GM23338 (cell line): ENCODE results near the gene PRTFDC1. TPM values are rescaled to one million over a fixed set of nuclear protein-coding genes. Genes with fewer than 3 reads are reported as not detected.

Experiments
- ATAC-seq: fragments of 200-7000 bp; cut with Tn5 transposase; 3 replicates; pipeline ENCODE4 v1.9.1; 2020
- DNase-seq: peaks from one replicate; pipeline ENCODE4 v3.0.0-alpha.2; 2015; ENCODE audit warnings: low spot score
- H2AFZ ChIP-seq: fragments of 200-600 bp; sonication (generic); 2 replicates; pipeline ENCODE4 v1.8.0; 2016; ENCODE audit warnings: antibody characterized with exemption, mild to moderate bottlenecking, moderate library complexity
- H3F3A ChIP-seq: fragments of 200-600 bp; sonication (generic); replicated peaks from 2 replicates; pipeline ENCODE4 v1.8.0; 2017; ENCODE audit warnings: antibody characterized with exemption, mixed run types, low read depth
- H3K27ac ChIP-seq: fragments of 200-600 bp; sonication (generic); 2 replicates; pipeline ENCODE4 v1.6.1; 2016; ENCODE audit warnings: low read depth
- H3K27me3 ChIP-seq: fragments of 200-600 bp; sonication (generic); 2 replicates; pipeline ENCODE4 v1.8.0; 2016; ENCODE audit warnings: mild to moderate bottlenecking, mixed run types, moderate library complexity; ENCODE audit not compliant: insufficient read depth
- H3K36me3 ChIP-seq: fragments of 200-600 bp; sonication (generic); 2 replicates; pipeline ENCODE4 v1.8.0; 2016; ENCODE audit warnings: mild to moderate bottlenecking; ENCODE audit not compliant: insufficient read depth
- H3K4me1 ChIP-seq: fragments of 200-600 bp; sonication (generic); 2 replicates; pipeline ENCODE4 v1.8.0; 2016; ENCODE audit warnings: mild to moderate bottlenecking, moderate library complexity; ENCODE audit not compliant: insufficient read depth
- H3K4me2 ChIP-seq: fragments of 200-600 bp; sonication (generic); 2 replicates; pipeline ENCODE4 v1.7.1; 2017; ENCODE audit warnings: mixed run types
- H3K4me3 ChIP-seq: fragments of 200-600 bp; sonication (generic); 2 replicates; pipeline ENCODE4 v1.6.1; 2016; ENCODE audit warnings: mixed run types
- H3K79me2 ChIP-seq: fragments of 200-600 bp; sonication (generic); replicated peaks from 2 replicates; pipeline ENCODE4 v1.8.0; 2017; ENCODE audit warnings: mild to moderate bottlenecking; ENCODE audit not compliant: insufficient read depth
- H3K9me2 ChIP-seq: fragments of 200-600 bp; sonication (generic); 2 replicates; pipeline ENCODE4 v1.8.0; 2017; ENCODE audit not compliant: insufficient read depth
- H4K20me1 ChIP-seq: fragments of 200-600 bp; sonication (generic); replicated peaks from 2 replicates; pipeline ENCODE4 v1.8.0; 2017; ENCODE audit warnings: mild to moderate bottlenecking; ENCODE audit not compliant: insufficient read depth
- H3K27ac Mint-ChIP-seq: 2 replicates; pipeline ENCODE4 v1.8.0; 2020; ENCODE audit warnings: inconsistent platforms, mild to moderate bottlenecking, moderate library complexity, mixed read lengths
- H3K27me3 Mint-ChIP-seq: 3 replicates; pipeline ENCODE4 v1.8.0; 2022; ENCODE audit warnings: low read depth, mild to moderate bottlenecking, moderate library complexity, mixed read lengths, inconsistent platforms; ENCODE audit not compliant: insufficient read depth, poor library complexity
- H3K36me3 Mint-ChIP-seq: 3 replicates; pipeline ENCODE4 v1.8.0; 2021; ENCODE audit warnings: low read depth, mild to moderate bottlenecking, inconsistent platforms, moderate library complexity, mixed read lengths
- H3K4me1 Mint-ChIP-seq: 3 replicates; pipeline ENCODE4 v1.8.0; 2020; ENCODE audit warnings: mild to moderate bottlenecking, inconsistent platforms, mixed read lengths
- H3K4me3 Mint-ChIP-seq: 3 replicates; pipeline ENCODE4 v1.8.0; 2021; ENCODE audit warnings: moderate library complexity, mild to moderate bottlenecking, inconsistent platforms, mixed read lengths
- H3K9me3 Mint-ChIP-seq: 3 replicates; pipeline ENCODE4 v1.8.0; 2020; ENCODE audit warnings: moderate library complexity, mild to moderate bottlenecking, inconsistent platforms, mixed read lengths
- CREB1 ChIP-seq: fragments of 250-450 bp; sonication (Bioruptor Pico); IDR thresholded peaks from 2 replicates; pipeline ENCODE4 v1.5.0; 2020; ENCODE audit warnings: low read depth, mild to moderate bottlenecking, moderate library complexity
- EZH2phosphoT487 ChIP-seq: fragments of 200-600 bp; sonication (generic); IDR thresholded peaks from one replicate; pipeline ENCODE4 v1.8.1; 2018; ENCODE audit warnings: antibody characterized with exemption; ENCODE audit not compliant: unreplicated experiment
- JUNB ChIP-seq: IDR thresholded peaks from one replicate; pipeline ENCODE4 v1.6.1; 2016; ENCODE audit warnings: antibody characterized with exemption; ENCODE audit not compliant: unreplicated experiment
- NANOG ChIP-seq: IDR thresholded peaks from 2 replicates; pipeline ENCODE4 v1.6.1; 2016; ENCODE audit warnings: antibody characterized with exemption, borderline replicate concordance
- POLR2AphosphoS5 ChIP-seq: IDR thresholded peaks from 2 replicates; pipeline ENCODE4 v1.6.1; 2016; ENCODE audit warnings: antibody characterized with exemption, low read depth
- STAT1 ChIP-seq: IDR thresholded peaks from one replicate; pipeline ENCODE4 v1.6.1; 2016; ENCODE audit warnings: antibody characterized with exemption; ENCODE audit not compliant: unreplicated experiment
- ZNF114 ChIP-seq: fragments of 250-450 bp; sonication (Bioruptor Pico); IDR thresholded peaks from 2 replicates; pipeline ENCODE4 v1.5.0; 2020; ENCODE audit warnings: mild to moderate bottlenecking, moderate library complexity
- ZNF331 ChIP-seq: fragments of 250-450 bp; sonication (Bioruptor Pico); IDR thresholded peaks from 2 replicates; pipeline ENCODE4 v1.5.0; 2020; ENCODE audit warnings: low read depth, mild to moderate bottlenecking, moderate library complexity
- polyA plus RNA-seq: library from polyadenylated mRNA; unstranded; fragments of >200 nt; fragmentation: Nextera tagmentation; extraction: Ambion mirVana; gene quantifications from 2 replicates; pipeline ENCODE4 v1.2.1, GENCODE V29; 2016
- total RNA-seq: library from RNA; depleted of rRNA; stranded (reverse); fragments of >200 nt; shearing (Covaris generic); gene quantifications from 2 replicates; pipeline ENCODE4 v1.2.3, GENCODE V29; 2014
- TF ChIP-seq, protein P1 (sequence below), 2 experiments: fragments of 200-600 bp in 1 of 2; sonication (generic) in 1 of 2; conservative IDR thresholded peaks; 2 replicates each; pipeline versions ENCODE4 v1.5.1 to v1.6.1; 2016 to 2017; ENCODE audit warnings: antibody characterized with exemption in 2 of 2, low read depth in 2 of 2, mild to moderate bottlenecking in 2 of 2, moderate library complexity in 1 of 2
- TF ChIP-seq, protein P2 (sequence below): IDR thresholded peaks from one replicate; pipeline ENCODE4 v1.6.1; 2018; ENCODE audit warnings: antibody characterized with exemption; ENCODE audit not compliant: unreplicated experiment
- TF ChIP-seq, protein P3 (sequence below): fragments of 250-450 bp; sonication (Bioruptor Pico); IDR thresholded peaks from 2 replicates; pipeline ENCODE4 v1.5.0; 2020; ENCODE audit warnings: mild to moderate bottlenecking, moderate library complexity

PRTFDC1 gene
- total and polyA plus RNA-seq, 2 experiments from 2014 or later = 7.9 to 9.1 TPM

DNA sequence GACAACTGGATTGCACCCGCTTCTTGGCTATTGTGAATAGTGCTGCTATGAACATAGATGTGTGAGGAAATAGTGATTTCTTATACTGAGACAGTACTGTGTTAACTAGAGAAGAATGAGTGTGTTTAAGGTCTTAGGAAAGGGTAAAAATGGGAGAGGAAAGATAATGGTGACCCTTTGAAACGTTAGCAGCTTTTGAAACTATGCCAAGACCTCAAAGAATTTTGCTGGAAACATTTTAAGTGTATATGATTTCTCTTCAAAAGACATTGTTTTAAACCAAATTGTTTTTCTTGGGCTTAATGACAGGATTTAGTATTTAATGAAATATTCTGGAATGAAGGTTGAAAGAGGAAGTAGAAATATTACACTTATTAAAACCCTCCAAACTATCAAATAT, 127.9 kb downstream of the PRTFDC1 start:
- no peak for ATAC-seq
- H3F3A ChIP-seq = no peaks in the 10 kb centered on the region
- H2AFZ ChIP-seq = no peak overlapping the region
- Mint-ChIP-seq H3K4me3 (no peak overlapping the region), H3K36me3 (no peaks in the 10 kb centered on the region), H3K27ac (no peak overlapping the region), H3K27me3 (no peaks in the 10 kb centered on the region), H3K9me3 (no peaks in the 10 kb centered on the region), H3K4me1 (no peaks in the 10 kb centered on the region)
- no peak overlapping the region for H3K4me3 ChIP-seq
- H3K4me2 ChIP-seq = no peak overlapping the region
- DNase-seq = no peak
- H3K4me1 ChIP-seq = no peaks in the 10 kb centered on the region
- H3K27me3 ChIP-seq = no peaks in the 10 kb centered on the region
- H3K36me3 ChIP-seq = no peaks in the 10 kb centered on the region
- H4K20me1 ChIP-seq = no peaks in the 10 kb centered on the region
- TF ChIP-seq POLR2AphosphoS5 (no peak), EZH2phosphoT487 (no peak), ZNF331 (CRISPR knock-in tag) (no peak), NANOG (no peak), JUNB (no peak)
- no peaks in the 10 kb centered on the region for H3K9me2 ChIP-seq
- no peaks in the 10 kb centered on the region for H3K79me2 ChIP-seq
- H3K27ac ChIP-seq = no peak overlapping the region

DNA sequence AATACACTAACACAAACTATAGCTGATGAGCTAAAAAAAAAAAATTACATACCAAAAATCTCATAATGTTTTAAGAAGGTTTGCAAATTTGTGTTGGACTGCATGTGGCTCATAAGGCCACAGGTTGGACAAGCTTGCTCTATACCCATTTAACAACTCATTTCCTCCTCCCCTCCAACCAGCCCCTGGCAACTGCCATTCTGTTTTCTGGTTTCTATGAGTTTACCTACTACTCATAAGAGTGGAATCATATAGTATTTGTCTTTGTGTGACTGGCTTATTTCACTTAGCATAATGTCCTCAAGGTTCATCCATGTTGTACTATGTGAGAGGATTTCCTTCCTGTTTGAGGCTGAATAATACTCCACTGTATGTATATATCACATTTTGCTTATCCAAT, 128.3 kb downstream of the PRTFDC1 start:
- no peak for DNase-seq
- H3K36me3 Mint-ChIP-seq = no peaks in the 10 kb centered on the region
- Histone ChIP-seq H3K4me3 (no peak overlapping the region), H3K27ac (no peak overlapping the region), H3K27me3 (no peaks in the 10 kb centered on the region), H3K4me2 (no peak overlapping the region), H3K79me2 (no peaks in the 10 kb centered on the region), H4K20me1 (no peaks in the 10 kb centered on the region), H3K9me2 (no peaks in the 10 kb centered on the region), H3F3A (no peaks in the 10 kb centered on the region), H3K36me3 (no peaks in the 10 kb centered on the region), H3K4me1 (no peaks in the 10 kb centered on the region), H2AFZ (no peak overlapping the region)
- no peak overlapping the region for H3K4me3 Mint-ChIP-seq
- H3K27ac Mint-ChIP-seq = no peak overlapping the region
- ATAC-seq = no peak
- no peaks in the 10 kb centered on the region for H3K9me3 Mint-ChIP-seq
- H3K4me1 Mint-ChIP-seq = no peaks in the 10 kb centered on the region
- no peaks in the 10 kb centered on the region for H3K27me3 Mint-ChIP-seq
- no peak for TF ChIP-seq ZNF331 (CRISPR knock-in tag)
- no peak for TF ChIP-seq NANOG
- TF ChIP-seq, protein P1, sequence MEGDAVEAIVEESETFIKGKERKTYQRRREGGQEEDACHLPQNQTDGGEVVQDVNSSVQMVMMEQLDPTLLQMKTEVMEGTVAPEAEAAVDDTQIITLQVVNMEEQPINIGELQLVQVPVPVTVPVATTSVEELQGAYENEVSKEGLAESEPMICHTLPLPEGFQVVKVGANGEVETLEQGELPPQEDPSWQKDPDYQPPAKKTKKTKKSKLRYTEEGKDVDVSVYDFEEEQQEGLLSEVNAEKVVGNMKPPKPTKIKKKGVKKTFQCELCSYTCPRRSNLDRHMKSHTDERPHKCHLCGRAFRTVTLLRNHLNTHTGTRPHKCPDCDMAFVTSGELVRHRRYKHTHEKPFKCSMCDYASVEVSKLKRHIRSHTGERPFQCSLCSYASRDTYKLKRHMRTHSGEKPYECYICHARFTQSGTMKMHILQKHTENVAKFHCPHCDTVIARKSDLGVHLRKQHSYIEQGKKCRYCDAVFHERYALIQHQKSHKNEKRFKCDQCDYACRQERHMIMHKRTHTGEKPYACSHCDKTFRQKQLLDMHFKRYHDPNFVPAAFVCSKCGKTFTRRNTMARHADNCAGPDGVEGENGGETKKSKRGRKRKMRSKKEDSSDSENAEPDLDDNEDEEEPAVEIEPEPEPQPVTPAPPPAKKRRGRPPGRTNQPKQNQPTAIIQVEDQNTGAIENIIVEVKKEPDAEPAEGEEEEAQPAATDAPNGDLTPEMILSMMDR (conservative IDR thresholded peaks at IDR 0.05; ENCODE audit: low read depth in 2 of 2) = no peak
- no peak for TF ChIP-seq STAT1
- TF ChIP-seq JUNB = no peak
- TF ChIP-seq, protein P2, sequence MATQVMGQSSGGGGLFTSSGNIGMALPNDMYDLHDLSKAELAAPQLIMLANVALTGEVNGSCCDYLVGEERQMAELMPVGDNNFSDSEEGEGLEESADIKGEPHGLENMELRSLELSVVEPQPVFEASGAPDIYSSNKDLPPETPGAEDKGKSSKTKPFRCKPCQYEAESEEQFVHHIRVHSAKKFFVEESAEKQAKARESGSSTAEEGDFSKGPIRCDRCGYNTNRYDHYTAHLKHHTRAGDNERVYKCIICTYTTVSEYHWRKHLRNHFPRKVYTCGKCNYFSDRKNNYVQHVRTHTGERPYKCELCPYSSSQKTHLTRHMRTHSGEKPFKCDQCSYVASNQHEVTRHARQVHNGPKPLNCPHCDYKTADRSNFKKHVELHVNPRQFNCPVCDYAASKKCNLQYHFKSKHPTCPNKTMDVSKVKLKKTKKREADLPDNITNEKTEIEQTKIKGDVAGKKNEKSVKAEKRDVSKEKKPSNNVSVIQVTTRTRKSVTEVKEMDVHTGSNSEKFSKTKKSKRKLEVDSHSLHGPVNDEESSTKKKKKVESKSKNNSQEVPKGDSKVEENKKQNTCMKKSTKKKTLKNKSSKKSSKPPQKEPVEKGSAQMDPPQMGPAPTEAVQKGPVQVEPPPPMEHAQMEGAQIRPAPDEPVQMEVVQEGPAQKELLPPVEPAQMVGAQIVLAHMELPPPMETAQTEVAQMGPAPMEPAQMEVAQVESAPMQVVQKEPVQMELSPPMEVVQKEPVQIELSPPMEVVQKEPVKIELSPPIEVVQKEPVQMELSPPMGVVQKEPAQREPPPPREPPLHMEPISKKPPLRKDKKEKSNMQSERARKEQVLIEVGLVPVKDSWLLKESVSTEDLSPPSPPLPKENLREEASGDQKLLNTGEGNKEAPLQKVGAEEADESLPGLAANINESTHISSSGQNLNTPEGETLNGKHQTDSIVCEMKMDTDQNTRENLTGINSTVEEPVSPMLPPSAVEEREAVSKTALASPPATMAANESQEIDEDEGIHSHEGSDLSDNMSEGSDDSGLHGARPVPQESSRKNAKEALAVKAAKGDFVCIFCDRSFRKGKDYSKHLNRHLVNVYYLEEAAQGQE = no peak
- TF ChIP-seq, protein P3, sequence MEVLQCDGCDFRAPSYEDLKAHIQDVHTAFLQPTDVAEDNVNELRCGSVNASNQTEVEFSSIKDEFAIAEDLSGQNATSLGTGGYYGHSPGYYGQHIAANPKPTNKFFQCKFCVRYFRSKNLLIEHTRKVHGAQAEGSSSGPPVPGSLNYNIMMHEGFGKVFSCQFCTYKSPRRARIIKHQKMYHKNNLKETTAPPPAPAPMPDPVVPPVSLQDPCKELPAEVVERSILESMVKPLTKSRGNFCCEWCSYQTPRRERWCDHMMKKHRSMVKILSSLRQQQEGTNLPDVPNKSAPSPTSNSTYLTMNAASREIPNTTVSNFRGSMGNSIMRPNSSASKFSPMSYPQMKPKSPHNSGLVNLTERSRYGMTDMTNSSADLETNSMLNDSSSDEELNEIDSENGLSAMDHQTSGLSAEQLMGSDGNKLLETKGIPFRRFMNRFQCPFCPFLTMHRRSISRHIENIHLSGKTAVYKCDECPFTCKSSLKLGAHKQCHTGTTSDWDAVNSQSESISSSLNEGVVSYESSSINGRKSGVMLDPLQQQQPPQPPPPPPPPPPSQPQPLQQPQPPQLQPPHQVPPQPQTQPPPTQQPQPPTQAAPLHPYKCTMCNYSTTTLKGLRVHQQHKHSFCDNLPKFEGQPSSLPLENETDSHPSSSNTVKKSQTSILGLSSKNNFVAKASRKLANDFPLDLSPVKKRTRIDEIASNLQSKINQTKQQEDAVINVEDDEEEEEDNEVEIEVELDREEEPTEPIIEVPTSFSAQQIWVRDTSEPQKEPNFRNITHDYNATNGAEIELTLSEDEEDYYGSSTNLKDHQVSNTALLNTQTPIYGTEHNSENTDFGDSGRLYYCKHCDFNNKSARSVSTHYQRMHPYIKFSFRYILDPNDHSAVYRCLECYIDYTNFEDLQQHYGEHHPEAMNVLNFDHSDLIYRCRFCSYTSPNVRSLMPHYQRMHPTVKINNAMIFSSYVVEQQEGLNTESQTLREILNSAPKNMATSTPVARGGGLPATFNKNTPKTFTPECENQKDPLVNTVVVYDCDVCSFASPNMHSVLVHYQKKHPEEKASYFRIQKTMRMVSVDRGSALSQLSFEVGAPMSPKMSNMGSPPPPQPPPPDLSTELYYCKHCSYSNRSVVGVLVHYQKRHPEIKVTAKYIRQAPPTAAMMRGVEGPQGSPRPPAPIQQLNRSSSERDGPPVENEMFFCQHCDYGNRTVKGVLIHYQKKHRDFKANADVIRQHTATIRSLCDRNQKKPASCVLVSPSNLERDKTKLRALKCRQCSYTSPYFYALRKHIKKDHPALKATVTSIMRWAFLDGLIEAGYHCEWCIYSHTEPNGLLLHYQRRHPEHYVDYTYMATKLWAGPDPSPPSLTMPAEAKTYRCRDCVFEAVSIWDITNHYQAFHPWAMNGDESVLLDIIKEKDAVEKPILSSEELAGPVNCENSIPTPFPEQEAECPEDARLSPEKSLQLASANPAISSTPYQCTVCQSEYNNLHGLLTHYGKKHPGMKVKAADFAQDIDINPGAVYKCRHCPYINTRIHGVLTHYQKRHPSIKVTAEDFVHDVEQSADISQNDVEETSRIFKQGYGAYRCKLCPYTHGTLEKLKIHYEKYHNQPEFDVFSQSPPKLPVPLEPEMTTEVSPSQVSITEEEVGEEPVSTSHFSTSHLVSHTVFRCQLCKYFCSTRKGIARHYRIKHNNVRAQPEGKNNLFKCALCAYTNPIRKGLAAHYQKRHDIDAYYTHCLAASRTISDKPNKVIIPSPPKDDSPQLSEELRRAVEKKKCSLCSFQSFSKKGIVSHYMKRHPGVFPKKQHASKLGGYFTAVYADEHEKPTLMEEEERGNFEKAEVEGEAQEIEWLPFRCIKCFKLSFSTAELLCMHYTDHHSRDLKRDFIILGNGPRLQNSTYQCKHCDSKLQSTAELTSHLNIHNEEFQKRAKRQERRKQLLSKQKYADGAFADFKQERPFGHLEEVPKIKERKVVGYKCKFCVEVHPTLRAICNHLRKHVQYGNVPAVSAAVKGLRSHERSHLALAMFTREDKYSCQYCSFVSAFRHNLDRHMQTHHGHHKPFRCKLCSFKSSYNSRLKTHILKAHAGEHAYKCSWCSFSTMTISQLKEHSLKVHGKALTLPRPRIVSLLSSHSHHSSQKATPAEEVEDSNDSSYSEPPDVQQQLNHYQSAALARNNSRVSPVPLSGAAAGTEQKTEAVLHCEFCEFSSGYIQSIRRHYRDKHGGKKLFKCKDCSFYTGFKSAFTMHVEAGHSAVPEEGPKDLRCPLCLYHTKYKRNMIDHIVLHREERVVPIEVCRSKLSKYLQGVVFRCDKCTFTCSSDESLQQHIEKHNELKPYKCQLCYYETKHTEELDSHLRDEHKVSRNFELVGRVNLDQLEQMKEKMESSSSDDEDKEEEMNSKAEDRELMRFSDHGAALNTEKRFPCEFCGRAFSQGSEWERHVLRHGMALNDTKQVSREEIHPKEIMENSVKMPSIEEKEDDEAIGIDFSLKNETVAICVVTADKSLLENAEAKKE (CRISPR knock-in tag) = no peak
- no peak for TF ChIP-seq CREB1 (CRISPR knock-in tag)
- TF ChIP-seq ZNF114 (CRISPR knock-in tag) = no peak
